K562 (cell line): ENCODE data around the gene CPZ. TPM values are rescaled to one million over a fixed set of nuclear protein-coding genes. Genes with fewer than 3 reads are reported as not detected.

Experiments used
- ATAC-seq: fragments of 200-7000 bp; cut with Tn5 transposase; 3 replicates; pipeline ENCODE4 v1.9.1; 2020; ENCODE audit warnings: moderate library complexity
- BruUV-seq: library from RNA; stranded (reverse); fragments of 400-500 nt; replicated peaks from 2 replicates; lab custom pipeline; 2021; lab: Mats Ljungman, UMichigan
- CTCF ChIA-PET: fragments of 300-600 bp; formaldehyde crosslinking; extraction: SDS; loops from one replicate; lab custom pipeline; 2021; ENCODE audit warnings: low intra/inter-chr PET ratio; lab: Yijun Ruan, JAX
- POLR2A ChIA-PET: fragments of 300-600, 350-650 bp; sonication (Branson Sonifier 250); formaldehyde crosslinking; extraction: SDS; loops from one replicate; lab custom pipeline; 2021; ENCODE audit warnings: antibody characterized with exemption, inconsistent platforms; lab: Yijun Ruan, JAX
- DNase-seq, 4 experiments: peaks; one replicate each; pipeline versions ENCODE4 v3.0.0 to v3.0.0-alpha.2; 2011 to 2018; ENCODE audit warnings: low spot score in 3 of 4, mixed read lengths in 3 of 4; ENCODE audit errors: extremely low read depth in 1 of 4
- FAIRE-seq: peaks from 2 replicates; lab custom pipeline; 2011; peaks lifted over from hg19 to GRCh38; lab: Jason Lieb, UNC
- H2AFZ ChIP-seq: 2 replicates; pipeline ENCODE4 v1.6.0; 2011; ENCODE audit warnings: low read depth, low read length, control low read depth, inconsistent platforms
- H3K27ac ChIP-seq: fragments of 200-600 bp; 3 replicates; pipeline ENCODE4 v1.8.0; 2011; ENCODE audit warnings: low read depth, mild to moderate bottlenecking, control low read depth, inconsistent platforms, low read length, moderate library complexity, mixed read lengths; ENCODE audit errors: extremely low read depth
- H3K27me3 ChIP-seq, 2 experiments: fragments of 300-600 bp in 1 of 2; 2 replicates in 1 of 2; 3 replicates in 1 of 2; pipeline versions ENCODE4 v1.6.0 to v1.8.0; 2011; ENCODE audit warnings: inconsistent platforms in 2 of 2, low read length in 2 of 2, mild to moderate bottlenecking in 1 of 2, mixed read lengths in 1 of 2, moderate library complexity in 1 of 2; ENCODE audit not compliant: control insufficient read depth in 2 of 2, insufficient read depth in 2 of 2
- H3K36me3 ChIP-seq: fragments of 300-600 bp; 3 replicates; pipeline ENCODE4 v1.8.0; 2011; ENCODE audit warnings: mild to moderate bottlenecking, low read length, inconsistent platforms; ENCODE audit not compliant: control insufficient read depth, insufficient read depth
- H3K4me1 ChIP-seq, 2 experiments: fragments of 200-600 bp in 1 of 2; replicated peaks in 1 of 2; 2 replicates in 1 of 2; 3 replicates in 1 of 2; pipeline versions ENCODE4 v1.5.1 to v1.8.0; 2011; ENCODE audit warnings: inconsistent platforms in 2 of 2, low read length in 2 of 2, mild to moderate bottlenecking in 1 of 2, mixed read lengths in 1 of 2, moderate library complexity in 1 of 2; ENCODE audit not compliant: control insufficient read depth in 2 of 2, insufficient read depth in 2 of 2
- H3K4me2 ChIP-seq: 2 replicates; pipeline ENCODE4 v1.6.1; 2011; ENCODE audit warnings: low read length, control low read depth, inconsistent platforms, mixed read lengths; ENCODE audit not compliant: insufficient read depth
- H3K4me3 ChIP-seq: fragments of 200-600 bp; sonication (generic), shearing (Covaris generic); 2 replicates; pipeline ENCODE4 v1.5.1; 2016; ENCODE audit warnings: control low read depth, inconsistent platforms
- H3K79me2 ChIP-seq: fragments of 200-600 bp; 3 replicates; pipeline ENCODE4 v1.8.0; 2011; ENCODE audit warnings: low read length, inconsistent platforms; ENCODE audit not compliant: control insufficient read depth, insufficient read depth
- H3K9ac ChIP-seq, 2 experiments: 2 replicates each; pipeline versions ENCODE4 v1.6.0 to v1.6.1; 2011; ENCODE audit warnings: low read depth in 2 of 2, low read length in 2 of 2, control low read depth in 1 of 2, inconsistent platforms in 1 of 2, mild to moderate bottlenecking in 1 of 2, mixed read lengths in 1 of 2; ENCODE audit not compliant: insufficient read depth in 1 of 2
- H3K9me1 ChIP-seq: one replicate; pipeline ENCODE4 v1.6.0; 2011; ENCODE audit warnings: inconsistent platforms, mild to moderate bottlenecking, low read length, moderate library complexity; ENCODE audit not compliant: control insufficient read depth, insufficient read depth
- H3K9me3 ChIP-seq: replicated peaks from 2 replicates; pipeline ENCODE4 v1.5.1; 2011; ENCODE audit warnings: low read depth, low read length, inconsistent platforms; ENCODE audit not compliant: control insufficient read depth, insufficient read depth
- H4K20me1 ChIP-seq: replicated peaks from 2 replicates; pipeline ENCODE4 v1.6.1; 2011; ENCODE audit warnings: low read length, inconsistent platforms, mixed read lengths; ENCODE audit not compliant: control insufficient read depth, insufficient read depth
- ILF3 ChIP-seq: fragments of 450-650 bp; IDR thresholded peaks from 2 replicates; pipeline ENCODE4 v1.6.1; 2018; ENCODE audit warnings: antibody characterized with exemption, mild to moderate bottlenecking, moderate library complexity, borderline replicate concordance
- KDM1A ChIP-seq, 2 experiments: fragments of 450-650 bp; IDR thresholded peaks; 2 replicates each; pipeline ENCODE4 v1.6.1; 2016; ENCODE audit warnings: mild to moderate bottlenecking in 2 of 2
- ZNF778 ChIP-seq: fragments of 450-650 bp; formaldehyde crosslinking; IDR thresholded peaks from 2 replicates; pipeline ENCODE4 v1.4.0; 2020; ENCODE audit warnings: mild to moderate bottlenecking, moderate library complexity
- WGBS: fragments of 100-300 bp; shearing (Covaris generic); methylation state at CpG from one replicate; pipeline ENCODE4 v1.1.6; 2016; ENCODE audit warnings: low coverage, mixed read lengths; ENCODE audit not compliant: insufficient coverage; ENCODE audit errors: missing lambda C conversion rate; 5-methylcytosine and 5-hydroxymethylcytosine counted together
- in situ Hi-C: fragments of 300-500 bp; cut with MboI; formaldehyde crosslinking; loops from 4 replicates; pipeline ENCODE4 v1.15.0; 2018; ENCODE audit warnings: inconsistent platforms, mixed read lengths
- intact Hi-C: fragments of 100-400 bp; cut with micrococcal nuclease; formaldehyde crosslinking; loops from 2 replicates; pipeline ENCODE4 v1.14.2; 2022
- polyA plus RNA-seq, 8 experiments: library from polyadenylated mRNA; depleted of rRNA in 4 of 8; stranded (reverse) in 5 of 8; unstranded in 3 of 8; fragments of >200 nt; fragmentation: Nextera tagmentation in 2 of 8; fragmentation: Illumina TruSeq in 1 of 8; extraction: Ambion mirVana in 2 of 8; extraction: Trizol in 1 of 8; gene quantifications; 2 replicates each; pipeline versions ENCODE4 v1.2.1 to v1.2.3, GENCODE V29; 2011 to 2014; ENCODE audit warnings: inconsistent platforms in 1 of 8, missing spikeins in 1 of 8
- total RNA-seq, 7 experiments: library from RNA; depleted of rRNA in 6 of 7; stranded (reverse); fragments of >200 nt in 6 of 7; fragmentation: Illumina TruSeq in 2 of 7; extraction: Trizol in 2 of 7; gene quantifications; 2 replicates each; pipeline versions ENCODE4 v1.2.1 to v1.2.3, GENCODE V29; 2011 to 2021; ENCODE audit warnings: low replicate concordance in 1 of 7
- TF ChIP-seq, protein P1 (sequence below): sonication (generic); formaldehyde crosslinking; IDR thresholded peaks from 2 replicates; pipeline ENCODE4 v1.8.1; 2023; ENCODE audit warnings: mild to moderate bottlenecking, missing genetic modification reagents

CPZ gene
- total and polyA plus RNA-seq, 9 of the 15 experiments (the other 6 are each of a cell fraction or from before 2014, with no cell fraction given), result 0.06 to 2.2 (median 1.2) TPM; not detected in 1

DNA sequence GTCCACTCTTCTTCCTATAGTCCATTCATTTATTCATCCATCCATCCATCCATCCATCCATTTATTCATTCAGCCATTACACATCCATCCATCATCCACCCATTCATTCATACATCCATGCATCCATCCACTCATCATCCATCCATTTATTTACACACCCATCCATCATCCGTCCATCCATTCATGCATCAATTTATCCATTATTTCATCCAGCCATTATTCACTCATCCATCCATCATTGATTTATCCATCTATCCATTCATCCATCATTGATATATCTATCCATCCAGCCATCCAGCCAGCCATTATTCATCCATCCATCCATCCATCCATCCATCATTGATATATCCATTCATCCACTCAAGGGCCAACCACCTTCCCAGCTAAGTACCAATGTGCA lies 12.7 kb downstream of the CPZ start:
- no peak overlapping the region for H2AFZ ChIP-seq
- BruUV-seq, result no TSS peak
- ChIA-PET POLR2A (interaction anchor here (0.6 to 1.2 kb wide), 5 partner anchors 14 to 967 kb away, joined by 3 to 5 read pairs (median 3); no protein-coding TSS in a partner anchor), CTCF (no interaction called here)
- H3K4me2 ChIP-seq, result no peak overlapping the region
- H3K9me1 ChIP-seq, result no peaks in the 10 kb centered on the region
- FAIRE-seq (no peak), DNase-seq (no peak), ATAC-seq (no peak)
- H3K4me3 ChIP-seq, result no peak overlapping the region
- intact Hi-C loops, result loop anchor here (10.0 kb wide), 1 partner anchor 310 kb away; no protein-coding TSS in a partner anchor
- H3K4me1 ChIP-seq, result peaks cover 0 to 27% of the 10 kb centered on the region in 2 experiments; a peak in 2 of 5 replicates
- H3K36me3 ChIP-seq, result no peaks in the 10 kb centered on the region
- TF ChIP-seq ILF3, result no peak
- TF ChIP-seq KDM1A (IDR thresholded peaks at IDR 0.05), result peak in 1 of 2 experiments; percentile 30; a peak in 1 of 4 replicates
- H3K79me2 ChIP-seq, result no peaks in the 10 kb centered on the region
- no peak overlapping the region for H3K27ac ChIP-seq
- in situ Hi-C loops, result no loop called here
- H3K9me3 ChIP-seq, result no peaks in the 10 kb centered on the region
- no peak overlapping the region for H3K9ac ChIP-seq
- WGBS, result 64% methylated on average over 1 of the region's 1 CpG
- H4K20me1 ChIP-seq, result no peaks in the 10 kb centered on the region
- H3K27me3 ChIP-seq, result no peaks in the 10 kb centered on the region

DNA sequence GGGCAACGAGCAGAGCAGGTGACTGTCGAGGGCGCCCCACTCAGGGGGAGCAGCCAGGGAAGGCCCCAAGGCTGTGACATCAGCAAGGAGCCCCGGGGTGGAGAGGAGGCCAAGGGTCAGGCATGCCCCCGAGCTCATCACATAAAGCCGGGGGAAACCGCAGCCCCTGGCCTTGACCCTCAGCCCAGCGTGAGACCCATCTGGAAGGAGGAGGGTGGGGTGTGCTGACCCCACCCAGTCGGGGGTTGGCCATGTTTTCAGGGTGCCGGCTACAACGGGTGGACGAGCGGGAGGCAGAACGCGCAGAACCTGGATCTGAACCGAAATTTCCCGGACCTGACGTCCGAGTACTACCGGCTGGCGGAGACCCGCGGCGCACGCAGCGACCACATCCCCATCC lies 13.9 kb downstream of the CPZ start:
- Histone ChIP-seq H3K4me2 (no peak overlapping the region), H3K9me1 (no peaks in the 10 kb centered on the region), H3K4me1 (peaks cover 0 to 18% of the 10 kb centered on the region in 2 experiments; a peak in 2 of 5 replicates), H3K9ac (no peak overlapping the region), H3K27ac (no peak overlapping the region), H3K9me3 (no peaks in the 10 kb centered on the region), H3K27me3 (no peaks in the 10 kb centered on the region), H3K4me3 (no peak overlapping the region), H2AFZ (no peak overlapping the region), H4K20me1 (no peaks in the 10 kb centered on the region), H3K79me2 (no peaks in the 10 kb centered on the region), H3K36me3 (no peaks in the 10 kb centered on the region)
- WGBS, result 41% methylated on average over 20 of the region's 26 CpGs
- TF ChIP-seq, protein P1, sequence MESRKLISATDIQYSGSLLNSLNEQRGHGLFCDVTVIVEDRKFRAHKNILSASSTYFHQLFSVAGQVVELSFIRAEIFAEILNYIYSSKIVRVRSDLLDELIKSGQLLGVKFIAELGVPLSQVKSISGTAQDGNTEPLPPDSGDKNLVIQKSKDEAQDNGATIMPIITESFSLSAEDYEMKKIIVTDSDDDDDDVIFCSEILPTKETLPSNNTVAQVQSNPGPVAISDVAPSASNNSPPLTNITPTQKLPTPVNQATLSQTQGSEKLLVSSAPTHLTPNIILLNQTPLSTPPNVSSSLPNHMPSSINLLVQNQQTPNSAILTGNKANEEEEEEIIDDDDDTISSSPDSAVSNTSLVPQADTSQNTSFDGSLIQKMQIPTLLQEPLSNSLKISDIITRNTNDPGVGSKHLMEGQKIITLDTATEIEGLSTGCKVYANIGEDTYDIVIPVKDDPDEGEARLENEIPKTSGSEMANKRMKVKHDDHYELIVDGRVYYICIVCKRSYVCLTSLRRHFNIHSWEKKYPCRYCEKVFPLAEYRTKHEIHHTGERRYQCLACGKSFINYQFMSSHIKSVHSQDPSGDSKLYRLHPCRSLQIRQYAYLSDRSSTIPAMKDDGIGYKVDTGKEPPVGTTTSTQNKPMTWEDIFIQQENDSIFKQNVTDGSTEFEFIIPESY (CRISPR knock-in tag), result peak; percentile 32; the same call in 1 of the 2 replicates
- no peak for TF ChIP-seq ZNF778 (CRISPR knock-in tag)
- in situ Hi-C loops, result no loop called here
- BruUV-seq, result no TSS peak
- ATAC-seq (no peak), DNase-seq (no peak), FAIRE-seq (no peak)
- intact Hi-C loops, result loop anchor here (10.0 kb wide), 1 partner anchor 308 kb away; no protein-coding TSS in a partner anchor
- CTCF ChIA-PET, result no interaction called here
- POLR2A ChIA-PET, result interaction anchor here (1.1 to 1.2 kb wide), 3 partner anchors 19 to 137 kb away, joined by 3 to 5 read pairs (median 4); no protein-coding TSS in a partner anchor
